DMS114 treated with DMSO at 0.1 percent for 48 hours (cell line): Measurements from ENCODE around the gene NXPH2.
"Not testable (repeated sequence)": the region's sequence is repeated elsewhere in the genome, so short reads cannot be mapped to it uniquely, and the experiment has no call there.

Source experiments
- DNase-seq: peaks from one replicate; lab custom pipeline; 2025; ENCODE audit not compliant: unreplicated experiment; lab: John Stamatoyannopoulos, UW

NXPH2 gene

GRCh38 chr2:138760676-138761075 lies 19.5 kb downstream of the NXPH2 start:
- no peak for DNase-seq

- no peak for DNase-seq
These were observed 22.8 kb downstream of the NXPH2 start for GRCh38 chr2:138757384-138757783.

- no peak for DNase-seq
These were observed 27.8 kb downstream of the NXPH2 start for GRCh38 chr2:138752197-138752956.

GRCh38 chr2:138744713-138745112 lies 35.5 kb downstream of the NXPH2 start:
- DNase-seq: no peak

- no peak for DNase-seq
These were observed 37.6 kb downstream of the NXPH2 start for GRCh38 chr2:138742441-138743057.

GRCh38 chr2:138741851-138742250 lies 38.3 kb downstream of the NXPH2 start:
- no peak for DNase-seq

GRCh38 chr2:138737009-138737554 lies 43.1 kb downstream of the NXPH2 start:
- not testable (repeated sequence) for DNase-seq

GRCh38 chr2:138732651-138733050 lies 47.5 kb downstream of the NXPH2 start:
- no peak for DNase-seq

- no peak for DNase-seq
These were observed 49.6 kb downstream of the NXPH2 start for GRCh38 chr2:138730497-138731030.

- DNase-seq: no peak
These were observed 52.2 kb downstream of the NXPH2 start for GRCh38 chr2:138727956-138728355.

- DNase-seq: no peak
These were observed 53.5 kb downstream of the NXPH2 start for GRCh38 chr2:138726681-138727080.

GRCh38 chr2:138724729-138725459 lies 55.3 kb downstream of the NXPH2 start:
- DNase-seq: no peak

- no peak for DNase-seq
These were observed 55.9 kb downstream of the NXPH2 start for GRCh38 chr2:138724327-138724726.

- no peak for DNase-seq
These were observed 56.8 kb downstream of the NXPH2 start for GRCh38 chr2:138723196-138723987.

- DNase-seq: no peak
These were observed 57.9 kb downstream of the NXPH2 start for GRCh38 chr2:138722316-138722715.

- no peak for DNase-seq
These were observed 60.0 kb downstream of the NXPH2 start for GRCh38 chr2:138720035-138720838.

- no peak for DNase-seq
These were observed 61.8 kb downstream of the NXPH2 start for GRCh38 chr2:138718405-138718804.

GRCh38 chr2:138716183-138716582 lies 64.0 kb downstream of the NXPH2 start:
- DNase-seq: no peak

GRCh38 chr2:138713504-138713903 lies 66.7 kb downstream of the NXPH2 start:
- DNase-seq: no peak

GRCh38 chr2:138713069-138713496 lies 67.1 kb downstream of the NXPH2 start:
- DNase-seq: no peak
